Activated CD8-positive, alpha-beta memory T cell treated with anti-CD3 and anti-CD28 coated beads for 36 hours (primary cell): ENCODE measurements around the gene NR2F2. TPM values are rescaled to one million over a fixed set of nuclear protein-coding genes. Genes with fewer than 3 reads are reported as not detected.

Experiments
- CTCF ChIA-PET: fragments of 350-600 bp; sonication (Branson Sonifier 250); formaldehyde crosslinking; loops from one replicate; lab custom pipeline; 2021; ENCODE audit warnings: antibody characterized with exemption; lab: Charles Lee
- POLR2A ChIA-PET: fragments of 350-600 bp; sonication (Branson Sonifier 250); formaldehyde crosslinking; loops from one replicate; lab custom pipeline; 2021; ENCODE audit warnings: antibody characterized with exemption; lab: Charles Lee
- total RNA-seq, 2 experiments: library from RNA; stranded (reverse); gene quantifications; one replicate each; pipeline ENCODE4 v1.2.3, GENCODE V29; 2021

NR2F2 gene
- total RNA-seq, 2 experiments from 2014 or later: not detected

DNA sequence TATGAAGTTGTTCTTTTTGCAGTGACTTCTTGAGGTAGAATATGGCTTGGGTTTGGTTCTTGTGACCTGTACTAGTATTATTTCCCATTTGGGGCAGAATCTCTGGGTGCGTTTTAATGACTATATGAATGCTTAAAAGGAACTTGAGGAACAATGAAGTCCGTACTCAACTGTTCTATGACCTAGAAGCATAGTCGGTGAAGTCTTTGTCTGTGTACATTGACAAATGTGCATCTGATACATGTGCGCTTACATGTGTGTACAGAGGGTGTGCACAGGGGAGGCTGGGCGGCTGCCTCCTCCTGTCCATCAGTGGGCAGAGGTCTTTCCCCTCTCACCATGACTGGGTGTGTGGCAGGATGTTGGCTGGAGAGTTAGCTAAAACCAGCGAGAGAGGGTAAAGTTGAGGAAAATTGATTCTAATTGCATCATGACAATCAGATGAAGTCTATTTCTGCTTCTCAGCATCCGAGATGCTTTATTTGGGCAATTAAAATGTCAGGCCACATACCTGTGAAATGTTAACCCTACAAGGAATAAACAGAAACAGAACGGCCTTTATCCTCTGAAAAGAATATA, 1.0 kb upstream of the NR2F2 start:
- ChIA-PET POLR2A (no interaction called here), CTCF (no interaction called here)

DNA sequence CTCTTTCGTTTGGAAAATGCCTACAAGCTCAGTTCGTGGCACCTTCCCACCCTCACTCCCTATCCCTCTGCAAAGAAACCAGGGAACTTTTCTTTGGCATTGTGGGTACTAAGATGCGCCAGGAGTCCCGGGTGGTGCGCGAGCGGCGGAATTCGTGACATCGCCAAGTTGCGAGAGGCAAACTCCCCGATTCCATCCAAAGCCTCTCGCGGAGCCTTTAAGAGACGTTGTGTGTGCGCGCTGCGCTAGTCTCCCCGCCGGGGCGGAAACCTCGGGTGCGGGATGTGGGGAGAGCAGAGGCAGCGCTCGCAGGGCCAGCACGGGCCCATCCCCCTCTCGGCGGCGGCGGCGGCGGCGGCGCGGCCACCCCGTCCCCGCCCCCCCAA, 443 bp upstream of the NR2F2 start:
- ChIA-PET POLR2A (no interaction called here), CTCF (no interaction called here)

DNA sequence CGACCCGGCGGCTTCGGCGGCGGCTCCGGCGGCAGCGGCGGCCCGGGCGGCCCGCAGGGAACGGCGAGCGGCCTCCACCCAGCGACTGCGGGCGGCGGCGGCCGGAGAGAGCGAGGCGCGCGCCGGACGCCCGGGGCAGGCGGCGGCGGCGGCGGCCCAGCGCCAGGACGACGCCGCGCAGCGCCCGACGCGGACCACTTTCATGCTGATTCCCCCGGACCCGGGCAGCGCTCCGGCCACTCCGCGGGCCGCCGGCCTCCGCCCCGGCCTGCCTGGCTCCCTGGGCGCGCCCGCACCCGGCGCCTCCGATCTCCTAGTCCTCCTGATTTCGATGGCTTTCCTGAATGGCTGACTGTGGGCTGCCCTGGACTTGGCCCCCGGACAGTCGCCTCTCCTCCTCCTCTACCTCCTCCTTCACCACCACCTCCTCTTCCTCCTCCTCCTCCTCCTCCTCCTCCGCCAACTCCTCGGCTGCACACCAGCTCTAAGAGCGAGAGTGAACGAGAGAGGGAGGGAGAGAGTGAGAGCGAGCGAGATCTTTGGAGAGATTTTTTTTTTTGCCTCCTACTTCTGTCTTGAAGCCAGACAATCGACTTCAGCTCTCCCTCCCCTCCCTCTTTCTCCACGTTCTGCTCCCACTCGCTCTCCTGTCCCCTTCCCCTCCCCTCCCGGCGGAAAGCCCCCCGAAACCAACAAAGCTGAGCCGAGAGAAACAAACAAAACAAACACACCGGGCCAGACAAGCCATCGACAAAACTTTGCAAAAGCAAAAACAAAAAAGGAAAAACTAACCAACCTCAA, 844 bp downstream of the NR2F2 start:
- CTCF ChIA-PET: no interaction called here
- POLR2A ChIA-PET: no interaction called here

DNA sequence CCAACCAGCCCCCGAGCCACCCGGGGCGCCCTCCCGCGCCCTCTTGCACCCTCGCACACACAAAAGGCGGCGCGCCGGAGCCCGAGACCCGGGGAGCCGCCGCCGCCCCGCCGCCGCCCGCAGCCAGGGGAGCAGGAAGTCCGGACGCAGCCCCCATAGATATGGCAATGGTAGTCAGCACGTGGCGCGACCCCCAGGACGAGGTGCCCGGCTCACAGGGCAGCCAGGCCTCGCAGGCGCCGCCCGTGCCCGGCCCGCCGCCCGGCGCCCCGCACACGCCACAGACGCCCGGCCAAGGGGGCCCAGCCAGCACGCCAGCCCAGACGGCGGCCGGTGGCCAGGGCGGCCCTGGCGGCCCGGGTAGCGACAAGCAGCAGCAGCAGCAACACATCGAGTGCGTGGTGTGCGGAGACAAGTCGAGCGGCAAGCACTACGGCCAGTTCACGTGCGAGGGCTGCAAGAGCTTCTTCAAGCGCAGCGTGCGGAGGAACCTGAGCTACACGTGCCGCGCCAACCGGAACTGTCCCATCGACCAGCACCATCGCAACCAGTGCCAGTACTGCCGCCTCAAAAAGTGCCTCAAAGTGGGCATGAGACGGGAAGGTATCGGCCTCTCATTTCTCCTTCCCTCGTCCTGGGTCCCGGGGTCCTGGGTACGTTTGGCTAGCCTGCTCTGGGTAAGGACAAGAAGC, 1.6 kb downstream of the NR2F2 start:
- POLR2A ChIA-PET: no interaction called here

DNA sequence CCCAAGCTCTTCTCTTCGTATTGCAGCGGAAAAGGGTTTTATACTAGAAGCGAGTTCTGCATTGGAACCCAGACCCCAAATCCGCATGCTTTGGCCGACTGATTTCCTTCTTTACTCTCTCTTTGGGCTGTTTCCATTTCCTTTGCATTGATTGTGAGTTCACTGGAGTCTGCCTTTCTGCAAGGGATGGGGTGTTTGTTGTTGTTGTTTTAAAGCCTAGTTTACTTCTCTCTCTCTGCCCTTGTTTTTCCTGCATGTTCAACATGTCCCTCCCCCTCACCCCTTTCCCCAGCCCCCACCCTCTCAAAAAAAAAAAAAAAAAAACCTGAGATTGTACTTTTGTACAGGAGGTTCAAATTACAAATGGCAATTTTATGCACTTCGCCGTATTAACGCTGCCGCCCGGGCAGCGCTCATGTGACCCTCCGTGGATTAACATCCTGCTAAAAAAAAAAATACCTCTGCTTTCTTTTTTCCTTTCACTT, 2.2 kb downstream of the NR2F2 start:
- ChIA-PET CTCF (no interaction called here), POLR2A (no interaction called here)

More for the DNA sequence above, 1.6 kb downstream of the NR2F2 start:
- CTCF ChIA-PET: no interaction called here

DNA sequence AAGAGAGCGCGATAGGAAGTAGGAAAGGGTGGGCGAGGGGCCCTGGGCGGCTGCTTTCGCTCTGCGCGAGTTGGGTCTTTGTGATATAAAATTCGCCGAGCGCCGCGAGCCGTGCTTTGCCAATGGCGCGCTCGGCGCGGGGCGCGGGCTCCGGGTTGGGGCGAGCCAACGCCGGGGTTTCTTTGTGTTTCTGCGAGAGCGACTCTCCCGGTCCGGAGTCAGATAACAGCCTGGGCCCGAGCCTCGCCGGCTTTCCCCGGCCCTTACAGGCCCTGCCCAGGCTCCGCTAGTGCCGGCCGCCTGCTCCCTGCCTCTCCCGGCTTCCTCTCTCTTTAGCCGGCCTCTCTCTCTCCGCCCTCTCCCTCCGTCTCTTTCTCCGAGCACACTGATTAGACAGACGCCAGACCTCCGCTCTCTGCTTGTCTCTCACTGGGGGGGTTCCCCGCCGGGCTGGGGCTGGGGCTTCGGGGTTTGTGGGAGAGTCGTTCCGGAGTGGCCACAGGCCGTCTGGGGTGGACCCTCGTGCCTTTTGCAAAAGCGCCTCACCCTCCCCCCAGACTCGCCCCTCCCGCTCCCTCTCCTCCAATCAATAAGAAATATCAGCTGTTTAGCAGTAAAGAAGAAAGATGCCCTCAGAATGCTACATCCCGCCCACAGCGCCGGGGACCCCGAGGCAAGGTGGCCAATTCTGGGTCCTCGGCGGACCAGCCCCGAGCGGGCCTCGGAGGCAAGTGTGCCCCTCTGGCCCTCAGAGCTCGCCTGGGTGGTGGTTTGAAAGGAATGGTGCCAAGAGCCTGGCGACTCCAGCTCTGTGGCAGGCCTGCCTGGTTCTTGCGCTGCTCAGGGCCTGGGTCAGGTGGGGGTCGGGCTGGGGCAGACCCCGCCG, 2.9 kb downstream of the NR2F2 start:
- CTCF ChIA-PET: interaction anchor here (0.6 kb wide), 1 partner anchor 121 kb away, joined by 4 read pairs; no protein-coding TSS in a partner anchor
- POLR2A ChIA-PET: no interaction called here

DNA sequence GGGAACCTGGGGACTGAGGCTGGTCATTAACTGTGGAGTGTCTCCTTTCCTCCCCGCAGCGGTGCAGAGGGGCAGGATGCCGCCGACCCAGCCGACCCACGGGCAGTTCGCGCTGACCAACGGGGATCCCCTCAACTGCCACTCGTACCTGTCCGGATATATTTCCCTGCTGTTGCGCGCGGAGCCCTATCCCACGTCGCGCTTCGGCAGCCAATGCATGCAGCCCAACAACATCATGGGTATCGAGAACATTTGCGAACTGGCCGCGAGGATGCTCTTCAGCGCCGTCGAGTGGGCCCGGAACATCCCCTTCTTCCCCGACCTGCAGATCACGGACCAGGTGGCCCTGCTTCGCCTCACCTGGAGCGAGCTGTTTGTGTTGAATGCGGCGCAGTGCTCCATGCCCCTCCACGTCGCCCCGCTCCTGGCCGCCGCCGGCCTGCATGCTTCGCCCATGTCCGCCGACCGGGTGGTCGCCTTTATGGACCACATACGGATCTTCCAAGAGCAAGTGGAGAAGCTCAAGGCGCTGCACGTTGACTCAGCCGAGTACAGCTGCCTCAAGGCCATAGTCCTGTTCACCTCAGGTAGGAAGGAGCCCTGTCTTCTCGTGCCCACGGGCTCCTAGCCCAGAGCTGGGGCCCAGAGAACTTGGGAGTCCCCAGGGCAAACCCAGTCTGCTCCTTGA, 3.7 kb downstream of the NR2F2 start:
- POLR2A ChIA-PET: no interaction called here
- CTCF ChIA-PET: interaction anchor here (0.6 kb wide), 1 partner anchor 120 kb away, joined by 4 read pairs; no protein-coding TSS in a partner anchor

DNA sequence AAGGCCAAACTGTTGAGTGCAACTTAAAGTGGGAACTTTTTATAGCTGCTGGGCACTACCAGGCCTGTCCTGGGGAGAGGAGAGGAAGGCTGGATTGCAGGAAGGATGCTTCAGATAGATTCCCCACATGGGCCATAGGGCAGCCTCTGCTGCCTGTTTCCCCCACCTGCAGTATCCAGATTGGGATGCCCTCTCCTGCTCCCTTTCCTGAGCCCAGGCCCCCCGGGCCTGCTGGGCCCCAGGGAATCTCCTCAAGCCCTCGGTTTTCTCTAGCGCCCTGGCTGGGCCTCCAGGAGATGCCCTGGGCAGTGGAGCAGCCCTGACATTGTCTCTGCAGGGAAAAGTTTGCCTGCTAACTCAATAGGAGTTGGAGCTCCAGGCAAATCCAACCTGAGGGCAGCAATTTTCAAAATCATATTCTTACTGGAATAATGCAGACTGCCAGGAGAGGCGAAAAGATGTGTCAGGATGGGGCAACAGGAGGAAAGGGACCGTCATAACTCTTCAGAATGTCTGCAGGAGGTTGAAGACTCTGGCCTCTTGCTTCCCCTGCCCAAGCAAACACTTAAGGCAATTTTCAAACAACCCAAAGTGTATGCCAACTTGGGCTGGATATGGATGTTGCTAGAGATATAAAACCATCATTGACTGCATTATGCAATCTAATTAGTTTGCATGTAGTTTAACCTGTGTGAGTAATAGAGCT, 4.4 kb downstream of the NR2F2 start:
- ChIA-PET POLR2A (no interaction called here), CTCF (interaction anchor here (0.7 kb wide), 1 partner anchor 1192 kb away, joined by 3 read pairs; no protein-coding TSS in a partner anchor)

DNA sequence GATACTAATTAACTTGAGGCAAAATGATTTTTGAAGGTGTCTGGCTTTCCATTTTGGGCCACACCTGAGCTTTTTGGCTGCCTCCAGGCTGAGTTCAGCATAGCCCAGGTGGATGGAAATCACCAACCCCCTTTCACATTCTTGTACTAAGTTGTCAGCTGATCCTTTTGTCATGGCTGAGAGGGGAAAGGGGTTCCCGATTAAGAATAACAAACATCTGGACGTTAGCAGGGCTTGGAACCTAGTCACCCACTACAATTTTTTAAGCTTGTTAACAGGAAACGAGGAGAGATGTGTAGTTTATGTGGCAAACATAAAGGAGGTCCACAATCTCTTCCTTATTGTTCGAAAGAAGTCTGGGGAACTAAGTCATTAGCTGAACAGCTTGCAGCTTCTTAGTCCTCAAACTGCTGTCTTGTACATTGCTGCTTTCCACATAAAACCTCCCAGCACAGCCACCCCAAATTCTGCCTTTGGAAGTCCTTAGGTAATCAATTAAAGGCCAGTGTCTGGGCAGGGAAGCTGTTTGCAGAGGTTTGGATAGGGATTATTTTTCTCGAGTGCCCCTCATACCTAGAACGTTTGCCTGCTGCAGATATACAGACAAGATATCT, 5.0 kb downstream of the NR2F2 start:
- CTCF ChIA-PET: interaction anchor here (0.7 kb wide), 1 partner anchor 1191 kb away, joined by 3 read pairs; no protein-coding TSS in a partner anchor
- POLR2A ChIA-PET: no interaction called here

DNA sequence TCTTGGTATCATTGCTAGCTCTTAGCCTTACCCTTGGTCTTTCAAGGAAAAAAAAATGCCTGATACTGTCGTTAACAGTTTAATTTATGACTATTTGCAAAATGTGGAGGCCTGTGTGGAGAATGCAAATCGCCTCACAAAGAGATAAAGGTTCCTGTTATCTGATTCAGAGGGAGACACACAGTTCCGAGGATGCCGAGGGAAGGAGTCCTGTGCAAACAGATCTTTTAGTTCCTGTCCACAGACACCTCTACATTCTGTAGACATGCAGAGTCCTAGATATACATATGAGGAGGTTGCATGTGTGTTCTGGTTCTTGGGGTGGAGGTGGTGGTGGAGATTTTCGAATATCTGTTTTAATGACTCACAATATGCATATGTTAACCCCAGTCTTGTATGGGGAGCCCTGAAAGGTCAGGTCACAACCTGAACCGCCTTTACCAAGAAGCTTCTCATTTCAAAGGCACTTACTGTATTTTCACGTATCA, 5.7 kb downstream of the NR2F2 start:
- ChIA-PET POLR2A (no interaction called here), CTCF (no interaction called here)

DNA sequence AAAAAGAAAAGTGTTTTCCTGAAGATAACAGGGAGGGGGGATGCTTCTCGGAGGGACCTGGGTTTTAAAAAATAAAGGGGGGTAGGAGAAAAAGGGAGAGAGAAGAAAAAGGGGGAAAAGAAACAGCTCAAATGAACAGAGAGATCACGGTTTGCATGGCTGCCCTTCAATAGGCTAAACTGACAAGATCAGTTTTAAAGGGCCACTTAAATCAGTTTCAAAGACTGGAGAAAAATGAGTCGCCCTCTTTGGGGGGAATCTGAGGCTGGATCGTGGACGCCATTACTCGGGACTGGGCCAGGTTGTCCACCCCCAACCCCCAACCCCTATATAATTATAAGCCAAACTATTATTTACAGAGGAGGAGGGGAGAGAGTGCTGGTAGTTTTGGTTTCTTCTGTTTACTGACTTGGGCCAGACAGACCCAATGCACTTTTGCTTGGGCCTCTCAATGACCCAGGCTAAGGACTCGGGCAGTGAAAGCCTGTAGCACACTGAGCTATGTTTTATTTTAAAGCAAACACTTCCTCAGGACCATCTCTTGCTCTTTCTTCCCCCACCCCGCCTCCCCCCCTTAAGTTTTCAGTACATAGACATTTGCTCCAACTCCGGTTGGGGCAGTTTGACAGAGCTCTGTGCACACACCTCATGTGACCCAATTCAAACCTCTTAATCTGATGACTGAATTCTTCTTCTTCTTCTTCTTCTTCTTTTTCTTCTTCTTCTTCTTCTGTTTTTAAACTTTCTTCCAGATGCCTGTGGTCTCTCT, 6.3 kb downstream of the NR2F2 start:
- POLR2A ChIA-PET: no interaction called here
- CTCF ChIA-PET: no interaction called here

DNA sequence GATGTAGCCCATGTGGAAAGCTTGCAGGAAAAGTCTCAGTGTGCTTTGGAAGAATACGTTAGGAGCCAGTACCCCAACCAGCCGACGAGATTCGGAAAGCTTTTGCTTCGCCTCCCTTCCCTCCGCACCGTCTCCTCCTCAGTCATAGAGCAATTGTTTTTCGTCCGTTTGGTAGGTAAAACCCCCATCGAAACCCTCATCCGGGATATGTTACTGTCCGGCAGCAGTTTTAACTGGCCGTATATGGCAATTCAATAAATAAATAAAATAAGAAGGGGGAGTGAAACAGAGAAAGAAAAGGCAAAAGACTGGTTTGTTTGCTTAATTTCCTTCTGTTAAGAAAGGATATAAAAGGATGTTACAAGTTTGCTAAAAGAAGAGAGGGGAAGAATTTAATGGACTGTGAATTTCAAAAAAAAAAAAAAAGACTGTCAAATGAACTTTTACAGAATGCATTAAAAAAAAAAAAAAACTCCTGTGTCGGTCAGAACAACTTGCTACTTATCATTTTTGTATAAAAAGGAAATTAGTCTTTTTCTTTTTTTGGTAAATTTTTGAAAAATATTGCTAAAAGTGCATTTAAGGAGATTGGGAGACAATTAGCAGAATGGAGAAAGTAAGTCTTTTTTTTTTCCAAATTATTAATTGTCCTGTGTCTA, 7.0 kb downstream of the NR2F2 start:
- ChIA-PET POLR2A (no interaction called here), CTCF (no interaction called here)

DNA sequence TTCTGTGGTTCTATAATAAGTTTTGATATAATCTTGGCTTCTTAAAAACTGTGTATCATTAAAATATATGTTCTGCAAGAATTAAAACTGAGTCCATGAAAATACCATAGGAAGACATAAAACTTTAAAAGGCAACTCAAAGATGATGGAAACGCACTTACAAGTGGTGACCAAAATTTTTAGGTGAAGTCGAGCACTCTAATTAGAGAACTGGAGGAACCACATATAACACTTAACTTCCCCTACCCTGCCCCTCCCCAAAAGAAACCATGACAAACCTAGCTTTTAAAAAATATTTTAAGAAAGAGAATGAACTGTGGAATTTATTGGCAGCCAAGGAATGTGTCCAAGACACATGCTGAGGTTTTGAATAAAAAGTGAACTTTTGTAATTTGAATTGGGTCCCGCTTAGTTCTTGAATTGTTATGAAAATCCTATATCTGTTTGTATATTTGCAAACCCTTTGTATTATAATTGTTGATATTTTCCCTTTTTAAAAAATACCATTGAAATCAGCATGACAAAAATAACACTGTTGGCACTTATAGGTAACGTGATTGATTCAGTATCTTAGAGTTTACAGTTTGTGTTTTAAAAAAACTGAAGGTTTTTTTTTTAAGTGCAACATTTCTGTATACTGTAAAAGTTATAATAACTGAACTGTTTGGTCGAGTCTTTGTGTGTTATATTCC, 7.7 kb downstream of the NR2F2 start:
- POLR2A ChIA-PET: no interaction called here
- CTCF ChIA-PET: no interaction called here

DNA sequence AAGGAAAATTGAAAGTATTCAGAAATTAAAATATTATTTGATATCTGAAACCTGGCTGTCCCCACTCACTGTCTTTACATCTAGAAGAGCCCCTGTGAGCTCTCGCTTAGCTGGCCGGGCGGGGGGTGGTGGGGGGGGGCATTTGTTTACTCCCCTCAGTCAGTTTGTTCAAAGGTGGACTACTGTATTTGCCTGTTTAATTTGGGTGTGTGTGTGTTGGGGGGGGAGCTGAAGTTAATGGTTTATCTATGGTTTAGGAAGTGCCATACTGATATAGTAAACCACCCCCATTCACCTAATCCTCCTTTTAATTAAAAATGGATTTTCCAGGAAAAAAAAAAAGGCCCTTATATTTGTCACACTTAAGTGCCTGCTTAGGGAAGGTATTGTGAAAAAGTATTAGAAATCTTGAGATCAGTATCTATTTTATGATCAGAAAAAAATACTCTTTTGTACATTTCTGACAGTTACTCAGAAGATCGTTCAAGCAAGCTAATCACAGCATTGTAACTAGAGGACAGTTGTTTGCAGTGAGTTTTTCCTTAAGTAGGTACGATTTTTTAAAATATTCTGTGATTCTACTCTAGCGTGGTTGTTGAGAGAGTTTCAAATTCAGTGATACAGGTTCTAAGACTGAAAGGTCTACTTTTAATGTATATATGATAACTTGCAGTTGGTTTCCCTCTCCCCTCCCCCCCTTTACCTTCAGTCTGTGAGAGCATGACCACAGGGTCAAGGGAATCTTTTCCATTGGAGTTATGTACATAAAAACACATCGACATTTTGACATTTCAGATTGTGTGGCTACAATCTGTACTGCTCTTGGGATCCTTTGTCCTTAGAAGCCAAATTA, 8.5 kb downstream of the NR2F2 start:
- POLR2A ChIA-PET: no interaction called here
- CTCF ChIA-PET: no interaction called here
